ENCODE results near the gene HOXC6. TPM values are rescaled to one million over a fixed set of nuclear protein-coding genes. Genes with fewer than 3 reads are reported as not detected.
A peak's percentile ranks its signal among the peaks of the same experiment; 100 is the strongest.

The HOXC6 gene
- total and polyA plus RNA-seq, 9 of the 15 experiments (the other 6 are each of a cell fraction or from before 2014, with no cell fraction given): 0.06 to 4.0 (median 1.4) TPM

GRCh38 chr12:54005853-54006558 is 22.2 kb upstream of the HOXC6 start (continued):
- TF ChIP-seq KAT7 (CRISPR knock-in tag; IDR thresholded peaks at IDR 0.05; ENCODE audit: borderline replicate concordance) (no peak), FOXO4 (CRISPR knock-in tag; IDR thresholded peaks at IDR 0.05) (no peak), TCF3 (CRISPR knock-in tag; IDR thresholded peaks at IDR 0.05) (no peak), MCM3 (IDR thresholded peaks at IDR 0.05) (no peak), ZNF384 (IDR thresholded peaks at IDR 0.05; ENCODE audit: low read depth, low read length) (peak; percentile 63; the same call in 1 of the 2 replicates), ZNF324 (CRISPR knock-in tag; IDR thresholded peaks at IDR 0.05) (no peak), U2AF2 (optimal IDR thresholded peaks at IDR 0.05; ENCODE audit: low read depth, low read length) (no peak), TBP (optimal IDR thresholded peaks at IDR 0.05; ENCODE audit: low read depth, low read length) (no peak), BHLHE40 (IDR thresholded peaks at IDR 0.05; ENCODE audit: low read length) (peak; percentile 32; the same call in 1 of the 2 replicates), ARID3B (CRISPR knock-in tag; IDR thresholded peaks at IDR 0.05; ENCODE audit: borderline replicate concordance) (no peak), REST (IDR thresholded peaks at IDR 0.05; ENCODE audit: borderline replicate concordance) (peak; percentile 93), REST (CRISPR knock-in tag; IDR thresholded peaks at IDR 0.05; ENCODE audit: low read depth) (no peak), HCFC1 (IDR thresholded peaks at IDR 0.05; ENCODE audit: low read depth, low read length) (0 out of 2 replicates have a peak, but pooled peaks have one; percentile 27), CCNT2 (IDR thresholded peaks at IDR 0.05; ENCODE audit: borderline replicate concordance, extremely low read depth, insufficient read length, low read depth, low read length) (peak; percentile 26), HMGXB4 (CRISPR knock-in tag; IDR thresholded peaks at IDR 0.05) (peak; percentile 28; the same call in 1 of the 2 replicates)
